Right lung (tissue), 10 donors: ENCODE measurements around the gene CATSPER4. TPM values are rescaled to one million over a fixed set of nuclear protein-coding genes. Genes with fewer than 3 reads are reported as not detected.

Source experiments
- DNase-seq, 2 donors: peaks; one replicate each; pipeline ENCODE4 v3.0.0-alpha.2; 2013
- long read RNA-seq, 8 donors: transcript quantifications; one replicate each; lab custom pipeline, GENCODE V29; 2026
- polyA plus RNA-seq, 5 donors: library from polyadenylated mRNA; unstranded; fragments of 120-200 nt; gene quantifications; one replicate each; pipeline versions ENCODE4 v1.2.1 to v1.2.3, GENCODE V29; 2013; ENCODE audit warnings: inconsistent platforms in 1 of 5, low replicate concordance in 1 of 5; ENCODE audit not compliant: insufficient read length in 5 of 5, insufficient read depth in 1 of 5

Gene CATSPER4
- polyA plus RNA-seq: under 1 TPM in 1 of 5 donors, not detected in 4; 0.08 TPM
- long read RNA-seq, donor 1: 0 reads
- long read RNA-seq, donor 2: 0 reads
- long read RNA-seq, donor 3: 0 reads
- long read RNA-seq, donor 4: 0 reads
- long read RNA-seq, donor 5: 0 reads
- long read RNA-seq, donor 6: 0 reads
- long read RNA-seq, donor 7: 0 reads
- long read RNA-seq, donor 8: 0 reads

- DNase-seq: no peak
Observed at GRCh38 chr1:26190373-26190987, at the start of gene CATSPER4. TSS of gene CATSPER4 (plus strand) at chr1:26190602. CDS start at chr1:26190628, 26 bp downstream.

GRCh38 chr1:26142159-26142558 is 48.2 kb upstream of the CATSPER4 start:
- no peak for DNase-seq

GRCh38 chr1:26145041-26145959 is 45.1 kb upstream of the CATSPER4 start:
- peak; percentile 55 to 79 for DNase-seq

GRCh38 chr1:26145960-26146294 is 44.5 kb upstream of the CATSPER4 start:
- DNase-seq: no peak

DNA sequence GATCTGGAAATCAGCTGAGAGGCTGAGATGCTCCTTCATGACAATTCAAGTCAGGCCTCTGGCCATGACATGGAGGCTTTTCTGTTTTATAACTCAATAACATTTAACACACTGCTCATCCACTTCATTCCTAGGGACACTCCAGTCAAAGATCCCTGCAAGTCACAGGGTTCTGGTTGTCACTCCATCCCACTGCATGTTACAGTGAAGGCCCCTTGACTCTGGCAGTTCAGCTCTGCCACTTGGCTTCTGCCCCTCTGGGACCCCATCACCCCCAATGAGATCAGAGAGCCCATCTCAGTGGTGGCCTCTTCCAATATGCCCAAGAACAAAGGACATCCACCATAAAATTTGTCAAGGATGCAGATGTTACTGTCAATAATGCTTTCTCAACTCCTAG is 41.5 kb upstream of the CATSPER4 start:
- DNase-seq: no peak

GRCh38 chr1:26153966-26154532 is 36.4 kb upstream of the CATSPER4 start:
- DNase-seq: no peak

GRCh38 chr1:26154750-26155149 is 35.7 kb upstream of the CATSPER4 start:
- DNase-seq: no peak

- DNase-seq: no peak
Observed at GRCh38 chr1:26155370-26156284, 34.8 kb upstream of the CATSPER4 start.

GRCh38 chr1:26156285-26157038 is 33.9 kb upstream of the CATSPER4 start:
- DNase-seq: no peak

DNA sequence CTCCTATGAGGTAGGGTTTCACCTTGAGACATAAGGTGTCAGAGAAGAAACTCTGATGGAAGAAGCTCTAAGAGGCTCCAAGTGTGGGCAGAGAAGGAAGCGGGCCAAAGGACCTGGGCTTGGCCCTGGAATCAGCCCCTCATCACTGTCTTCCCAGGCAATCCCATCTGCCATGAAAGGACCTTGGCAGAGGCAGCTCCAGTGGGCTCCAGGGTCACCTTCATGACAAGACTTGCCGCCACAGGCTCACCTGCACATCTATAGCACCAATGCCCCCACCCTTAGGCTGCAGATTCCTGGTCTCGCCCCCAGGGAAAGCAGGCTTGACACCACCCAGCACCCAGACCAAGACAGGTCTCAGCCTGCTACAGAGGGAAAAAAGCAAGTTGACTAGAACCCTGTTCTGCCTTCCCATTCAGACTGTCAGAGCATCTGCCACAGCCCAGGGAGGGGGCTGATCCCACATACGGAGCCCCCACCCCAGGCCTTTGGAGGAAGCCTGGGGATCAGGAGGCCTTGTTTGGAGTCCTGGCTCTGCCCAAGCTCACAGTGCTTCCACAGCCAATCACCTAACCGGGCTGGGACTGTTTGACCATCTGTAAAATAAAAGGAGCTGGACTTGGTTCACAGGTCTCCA is 32.0 kb upstream of the CATSPER4 start:
- no peak for DNase-seq

- no peak for DNase-seq
Observed at GRCh38 chr1:26158908-26159742, 31.3 kb upstream of the CATSPER4 start, which contains the start of gene FAM110D. TSS of gene FAM110D (plus strand) at chr1:26159079. CDS start at chr1:26161292, 2,213 bp downstream.

GRCh38 chr1:26159743-26160039 is 30.7 kb upstream of the CATSPER4 start:
- no peak for DNase-seq

GRCh38 chr1:26160527-26161414 is 29.6 kb upstream of the CATSPER4 start:
- DNase-seq: no peak

DNA sequence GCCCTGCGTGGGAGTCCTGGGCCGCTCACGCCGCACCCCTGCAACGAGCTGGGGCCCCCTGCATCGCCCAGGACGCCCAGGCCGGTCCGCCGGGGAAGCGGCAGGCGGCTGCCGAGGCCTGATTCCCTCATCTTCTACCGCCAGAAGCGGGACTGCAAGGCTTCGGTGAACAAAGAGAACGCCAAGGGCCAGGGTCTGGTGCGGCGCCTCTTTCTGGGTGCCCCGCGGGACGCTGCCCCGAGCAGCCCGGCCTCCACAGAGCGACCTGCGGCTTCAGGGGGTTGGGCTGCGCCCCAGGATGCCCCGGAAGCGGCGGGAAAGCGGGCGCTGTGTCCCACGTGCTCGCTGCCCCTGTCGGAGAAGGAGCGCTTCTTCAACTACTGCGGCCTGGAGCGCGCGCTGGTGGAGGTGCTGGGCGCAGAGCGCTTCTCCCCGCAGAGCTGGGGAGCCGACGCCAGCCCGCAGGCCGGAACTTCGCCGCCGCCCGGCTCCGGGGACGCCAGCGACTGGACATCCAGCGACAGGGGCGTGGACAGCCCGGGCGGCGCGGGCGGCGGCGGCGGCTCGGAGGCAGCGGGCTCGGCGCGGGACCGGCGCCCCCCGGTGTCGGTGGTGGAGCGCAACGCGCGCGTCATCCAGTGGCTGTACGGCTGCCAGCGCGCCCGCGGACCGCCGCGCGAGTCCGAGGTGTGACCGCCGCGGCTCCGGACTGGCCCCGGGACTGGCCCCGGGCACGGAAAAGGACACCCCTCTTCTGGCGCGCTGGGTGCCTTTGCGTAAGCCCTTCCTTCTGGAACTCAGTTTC is 28.8 kb upstream of the CATSPER4 start:
- DNase-seq: peak; percentile 45 to 58

DNA sequence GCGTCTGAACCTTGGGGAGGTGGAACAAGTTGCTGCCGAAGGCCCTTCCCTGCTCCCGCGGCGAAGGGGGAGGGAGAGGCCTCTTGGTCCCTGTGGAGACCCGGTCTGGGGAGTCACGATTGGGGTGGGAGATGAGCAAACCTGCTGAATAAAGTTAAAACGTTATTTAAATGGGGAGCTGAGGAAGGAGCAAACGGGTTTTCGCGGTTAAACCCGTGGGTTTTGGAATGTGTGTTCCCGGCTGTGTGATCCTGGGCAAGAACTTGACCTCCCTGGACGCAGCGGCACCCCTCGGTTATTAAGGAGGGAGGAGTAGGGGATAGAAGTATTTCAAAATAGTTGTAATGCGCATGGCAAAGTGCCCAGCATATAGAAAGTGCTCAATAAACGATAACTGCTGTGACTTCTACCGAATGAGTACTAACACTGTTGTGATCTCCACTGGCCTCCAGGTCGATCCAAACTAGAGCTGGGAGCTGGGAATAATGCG is 28.1 kb upstream of the CATSPER4 start:
- no peak for DNase-seq

DNA sequence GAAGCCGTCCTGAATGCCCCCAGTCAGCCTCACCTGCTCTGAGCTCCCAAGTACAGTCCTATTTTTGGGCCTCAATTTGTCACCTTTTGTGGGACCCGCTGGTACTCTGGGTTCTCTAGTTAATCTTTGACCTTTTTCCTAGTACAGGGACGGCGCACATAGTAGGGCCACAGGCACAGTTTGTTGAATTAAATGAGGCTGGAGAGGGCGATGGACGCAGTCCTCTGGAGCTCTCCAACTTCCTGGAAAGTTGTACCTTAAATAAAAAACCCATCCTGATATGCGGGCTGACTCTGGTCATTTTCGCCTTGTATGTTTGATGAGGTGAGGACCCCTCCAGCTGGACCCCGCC is 26.7 kb upstream of the CATSPER4 start:
- no peak for DNase-seq
